ENCODE data around the gene UNC50.

Gene UNC50

GRCh38 chr2:98608116-98608961, at the start of gene UNC50, which contains the start of gene COA5:
Gene UNC50 (plus strand): TSS chr2:98608589. CDS start chr2:98609760, 1,171 bp downstream.
Gene COA5 (minus strand): TSS chr2:98608512. CDS start chr2:98608405, 107 bp downstream.
- DNase-seq = peak; percentile 91 to 95

- DNase-seq = no peak
These were observed 49.4 kb upstream of the UNC50 start for GRCh38 chr2:98558852-98559530.

- no peak for DNase-seq
These were observed 48.8 kb upstream of the UNC50 start for GRCh38 chr2:98559581-98559980.

GRCh38 chr2:98560256-98560771, 48.1 kb upstream of the UNC50 start:
- no peak for DNase-seq

- no peak for DNase-seq
These were observed 47.4 kb upstream of the UNC50 start for GRCh38 chr2:98561018-98561417.

GRCh38 chr2:98561902-98562695, 46.3 kb upstream of the UNC50 start:
- DNase-seq = no peak

GRCh38 chr2:98563394-98563793, 45.0 kb upstream of the UNC50 start:
- no peak for DNase-seq

GRCh38 chr2:98564541-98565132, 43.8 kb upstream of the UNC50 start:
- no peak for DNase-seq

GRCh38 chr2:98565286-98565860, 43.0 kb upstream of the UNC50 start:
- no peak for DNase-seq

GRCh38 chr2:98565941-98566340, 42.4 kb upstream of the UNC50 start:
- no peak for DNase-seq

GRCh38 chr2:98568161-98568956, 40.0 kb upstream of the UNC50 start:
- no peak for DNase-seq

GRCh38 chr2:98569197-98569793, 39.1 kb upstream of the UNC50 start:
- peak; percentile 85 for DNase-seq

GRCh38 chr2:98569915-98570314, 38.5 kb upstream of the UNC50 start:
- no peak for DNase-seq

GRCh38 chr2:98570356-98570755, 38.0 kb upstream of the UNC50 start:
- no peak for DNase-seq

GRCh38 chr2:98571121-98571701, 37.2 kb upstream of the UNC50 start:
- DNase-seq = no peak

GRCh38 chr2:98571796-98572195, 36.6 kb upstream of the UNC50 start:
- no peak for DNase-seq

- DNase-seq = no peak
These were observed 36.2 kb upstream of the UNC50 start for GRCh38 chr2:98572211-98572610.

GRCh38 chr2:98572676-98573075, 35.7 kb upstream of the UNC50 start:
- DNase-seq = no peak

GRCh38 chr2:98573426-98573825, 35.0 kb upstream of the UNC50 start:
- DNase-seq = no peak

- no peak for DNase-seq
These were observed 31.6 kb upstream of the UNC50 start for GRCh38 chr2:98576666-98577312.
